NCI-H1105 (cell line): ENCODE data around the gene MSI1.

Source experiments
- DNase-seq: peaks from one replicate; lab custom pipeline; 2025; lab: John Stamatoyannopoulos, UW

Gene MSI1

GRCh38 chr12:120376934-120377572 lies 8.1 kb upstream of the MSI1 start:
- no peak for DNase-seq

- no peak for DNase-seq
These were observed 7.5 kb upstream of the MSI1 start for GRCh38 chr12:120376416-120376815.

GRCh38 chr12:120376009-120376408 lies 7.0 kb upstream of the MSI1 start:
- no peak for DNase-seq

GRCh38 chr12:120373683-120374082 lies 4.7 kb upstream of the MSI1 start:
- DNase-seq = no peak

- DNase-seq = no peak
These were observed 1.6 kb upstream of the MSI1 start for GRCh38 chr12:120370343-120371243.

- no peak for DNase-seq
These were observed 809 bp upstream of the MSI1 start for GRCh38 chr12:120369603-120370342.

GRCh38 chr12:120367924-120368788 lies 808 bp downstream of the MSI1 start:
- peak; percentile 10 for DNase-seq

- DNase-seq = peak; percentile 2
These were observed 1.6 kb downstream of the MSI1 start for GRCh38 chr12:120367233-120367923.

- DNase-seq = no peak
These were observed 2.1 kb downstream of the MSI1 start for GRCh38 chr12:120366845-120367232.

GRCh38 chr12:120366341-120366705 lies 2.6 kb downstream of the MSI1 start:
- DNase-seq = no peak

- DNase-seq = no peak
These were observed 3.2 kb downstream of the MSI1 start for GRCh38 chr12:120365675-120366340.

- DNase-seq = no peak
These were observed 4.5 kb downstream of the MSI1 start for GRCh38 chr12:120364487-120364886.

GRCh38 chr12:120363274-120363855 lies 5.6 kb downstream of the MSI1 start:
- no peak for DNase-seq

- DNase-seq = peak; percentile 3
These were observed 6.3 kb downstream of the MSI1 start for GRCh38 chr12:120362516-120363273.

GRCh38 chr12:120361506-120362208 lies 7.3 kb downstream of the MSI1 start:
- DNase-seq = peak; percentile 95

GRCh38 chr12:120359128-120359527 lies 9.8 kb downstream of the MSI1 start:
- DNase-seq = no peak

GRCh38 chr12:120358412-120359100 lies 10.4 kb downstream of the MSI1 start:
- no peak for DNase-seq

- no peak for DNase-seq
These were observed 11.9 kb downstream of the MSI1 start for GRCh38 chr12:120357104-120357503.
